TTC549 (cell line): Measurements from ENCODE around the gene MVD.

Experiments
- FAIRE-seq: peaks from 2 replicates; lab custom pipeline; 2012; peaks lifted over from hg19 to GRCh38; lab: Jason Lieb, UNC

MVD gene

GRCh38 chr16:88697116-88697830 lies 34.4 kb upstream of the MVD start:
- no peak for FAIRE-seq

GRCh38 chr16:88696441-88696840 lies 33.5 kb upstream of the MVD start:
- FAIRE-seq = no peak

- FAIRE-seq = no peak
Observed at GRCh38 chr16:88695753-88696152, 32.9 kb upstream of the MVD start.

- no peak for FAIRE-seq
Observed at GRCh38 chr16:88695218-88695617, 32.3 kb upstream of the MVD start.

- FAIRE-seq = no peak
Observed at GRCh38 chr16:88694221-88695087, 31.6 kb upstream of the MVD start.

- FAIRE-seq = no peak
Observed at GRCh38 chr16:88693420-88694177, 30.7 kb upstream of the MVD start.

GRCh38 chr16:88692861-88693260 lies 30.0 kb upstream of the MVD start:
- FAIRE-seq = no peak

GRCh38 chr16:88691924-88692560 lies 29.2 kb upstream of the MVD start:
- no peak for FAIRE-seq

GRCh38 chr16:88691129-88691813 lies 28.4 kb upstream of the MVD start:
- no peak for FAIRE-seq

GRCh38 chr16:88690341-88691128 lies 27.6 kb upstream of the MVD start:
- no peak for FAIRE-seq

GRCh38 chr16:88688013-88688778 lies 25.3 kb upstream of the MVD start:
- no peak for FAIRE-seq

GRCh38 chr16:88687676-88688012 lies 24.8 kb upstream of the MVD start:
- FAIRE-seq = no peak

GRCh38 chr16:88687254-88687576 lies 24.3 kb upstream of the MVD start:
- no peak for FAIRE-seq

- no peak for FAIRE-seq
Observed at GRCh38 chr16:88686439-88687253, 23.8 kb upstream of the MVD start, which contains the start of gene SNAI3. SNAI3 (minus strand) TSS chr16:88686507; CDS start chr16:88686406, 101 bp downstream.

- no peak for FAIRE-seq
Observed at GRCh38 chr16:88686062-88686438, 23.2 kb upstream of the MVD start.

GRCh38 chr16:88685156-88686061 lies 22.5 kb upstream of the MVD start:
- FAIRE-seq = no peak

- FAIRE-seq = no peak
Observed at GRCh38 chr16:88684569-88685155, 21.8 kb upstream of the MVD start.
